CD1c-positive myeloid dendritic cell (primary cell): ENCODE measurements around the gene MDK.

ENCODE experiments used
- DNase-seq: peaks from one replicate; pipeline ENCODE4 v3.0.0-alpha.2; 2016; ENCODE audit errors: extremely low spot score

MDK gene

GRCh38 chr11:46382646-46383403 lies 1.4 kb downstream of the MDK start:
- DNase-seq, result peak; percentile 38

- DNase-seq, result no peak
These were observed 1.9 kb downstream of the MDK start for GRCh38 chr11:46383404-46383758.

- DNase-seq, result no peak
These were observed 2.7 kb downstream of the MDK start for GRCh38 chr11:46383974-46384701.

- no peak for DNase-seq
These were observed 3.9 kb downstream of the MDK start for GRCh38 chr11:46385169-46386004.

GRCh38 chr11:46386005-46386578 lies 4.6 kb downstream of the MDK start:
- peak; percentile 43 for DNase-seq

- no peak for DNase-seq
These were observed 5.2 kb downstream of the MDK start for GRCh38 chr11:46386674-46387073.

- DNase-seq, result no peak
These were observed 6.0 kb downstream of the MDK start for GRCh38 chr11:46387456-46387855.

GRCh38 chr11:46387919-46388618 lies 6.6 kb downstream of the MDK start:
- peak; percentile 84 for DNase-seq

- DNase-seq, result no peak
These were observed 7.4 kb downstream of the MDK start for GRCh38 chr11:46388619-46389449.

- DNase-seq, result peak; percentile 77
These were observed 8.2 kb downstream of the MDK start for GRCh38 chr11:46389450-46390330.

- DNase-seq, result no peak
These were observed 9.1 kb downstream of the MDK start for GRCh38 chr11:46390331-46391171.

GRCh38 chr11:46391186-46391577 lies 9.7 kb downstream of the MDK start:
- DNase-seq, result no peak

GRCh38 chr11:46391578-46392420 lies 10.3 kb downstream of the MDK start, which contains the start of gene CHRM4:
Gene CHRM4, minus strand, starts transcription at chr11:46391776. Its CDS starts 5,219 bp downstream, at chr11:46386557.
- DNase-seq, result peak; percentile 50

GRCh38 chr11:46392421-46393230 lies 11.2 kb downstream of the MDK start:
- peak; percentile 89 for DNase-seq

GRCh38 chr11:46393231-46393616 lies 11.8 kb downstream of the MDK start:
- DNase-seq, result no peak

GRCh38 chr11:46393759-46394158 lies 12.3 kb downstream of the MDK start:
- DNase-seq, result no peak

- DNase-seq, result no peak
These were observed 16.1 kb downstream of the MDK start for GRCh38 chr11:46397526-46397925.
